22Rv1 (cell line): ENCODE results near the gene INSC.

Experiments used
- H3K27ac ChIP-seq: fragments of 450-650 bp; 2 replicates; pipeline ENCODE4 v1.5.1; 2017
- CTCF ChIP-seq: fragments of 450-650 bp; IDR thresholded peaks from 2 replicates; pipeline ENCODE4 v1.5.1; 2017; ENCODE audit warnings: mild to moderate bottlenecking
- ZFX ChIP-seq: fragments of 450-650 bp; IDR thresholded peaks from 2 replicates; pipeline ENCODE4 v1.6.1; 2017; ENCODE audit warnings: antibody characterized with exemption, borderline replicate concordance

The INSC gene

GRCh38 chr11:15216678-15217077 lies 102.0 kb downstream of the INSC start:
- TF ChIP-seq CTCF: peak; percentile 73
- no peak for TF ChIP-seq ZFX
- no peak overlapping the region for H3K27ac ChIP-seq

DNA sequence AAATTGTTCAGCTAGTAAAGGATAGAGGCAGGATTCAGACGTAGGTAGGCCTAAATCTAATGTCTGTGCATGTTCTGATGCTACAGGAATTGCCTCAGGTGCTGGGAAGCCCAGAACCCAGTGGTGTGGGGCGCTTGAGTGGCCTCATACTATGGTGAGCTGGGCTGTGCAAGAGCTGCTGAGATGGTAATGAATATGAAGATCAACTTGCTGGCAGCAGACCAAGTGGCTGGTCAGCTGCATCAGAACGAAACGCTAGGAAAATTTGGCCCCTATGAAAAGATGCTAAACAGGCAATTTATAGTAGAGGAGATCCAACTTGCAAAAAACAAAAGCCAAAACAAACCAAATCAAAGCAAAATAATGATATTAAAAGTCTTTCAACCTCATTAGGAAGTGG lies 102.7 kb downstream of the INSC start:
- H3K27ac ChIP-seq: no peak overlapping the region
- TF ChIP-seq ZFX (no peak), CTCF (no peak)

- H3K27ac ChIP-seq: no peak overlapping the region
- TF ChIP-seq ZFX (no peak), CTCF (no peak)
Measured at GRCh38 chr11:15222777-15223176, 108.1 kb downstream of the INSC start.

DNA sequence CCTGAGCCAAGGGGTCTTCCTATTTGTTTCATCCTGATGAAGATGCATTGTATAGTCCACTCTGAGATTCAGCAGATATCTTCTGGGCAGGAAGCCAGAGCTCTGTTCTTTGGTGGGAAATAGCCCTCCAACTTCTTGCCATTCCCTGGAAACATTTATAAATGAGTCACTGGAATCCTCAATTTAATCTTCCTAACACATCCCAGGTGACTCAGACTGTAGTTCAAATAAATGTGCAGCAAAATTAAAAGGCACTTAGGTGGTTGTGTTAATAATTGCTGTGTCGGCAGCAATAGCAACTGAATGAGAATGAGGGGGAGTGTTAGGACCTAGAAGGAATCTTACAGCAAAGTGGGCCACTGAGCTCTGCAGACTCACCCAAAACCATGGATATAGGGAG lies 108.6 kb downstream of the INSC start:
- no peak for TF ChIP-seq CTCF
- no peak for TF ChIP-seq ZFX
- no peak overlapping the region for H3K27ac ChIP-seq

- no peak for TF ChIP-seq CTCF
- no peak for TF ChIP-seq ZFX
Measured at GRCh38 chr11:15224466-15224865, 109.7 kb downstream of the INSC start.

DNA sequence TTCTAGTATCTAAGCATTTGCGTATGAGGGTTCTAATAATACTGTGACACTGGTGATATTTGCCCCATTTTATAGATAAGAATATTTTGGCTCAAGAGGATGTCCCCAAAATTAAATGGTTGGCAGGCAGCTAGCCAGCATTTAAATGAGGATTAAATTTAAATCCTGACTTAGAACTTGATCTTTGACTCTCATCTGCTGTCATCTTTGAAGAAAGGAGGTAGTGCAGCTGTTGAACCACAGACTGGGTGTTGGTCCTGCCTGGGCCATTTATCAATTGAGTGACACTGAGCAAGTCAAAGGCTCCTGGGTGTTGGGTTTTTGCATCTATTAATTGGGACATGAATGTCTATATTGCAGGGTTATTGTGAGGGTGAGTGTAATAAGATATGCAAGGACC lies 112.3 kb downstream of the INSC start:
- H3K27ac ChIP-seq: no peak overlapping the region
- TF ChIP-seq CTCF (no peak), ZFX (no peak)

More at GRCh38 chr11:15224466-15224865, 109.7 kb downstream of the INSC start:
- H3K27ac ChIP-seq: no peak overlapping the region

GRCh38 chr11:15228331-15228849 lies 113.7 kb downstream of the INSC start:
- TF ChIP-seq ZFX (no peak), CTCF (no peak)
- no peak overlapping the region for H3K27ac ChIP-seq
